HG03558 (cell line): Measurements from ENCODE around the gene KCTD11.
"Not testable (repeated sequence)": the region's sequence is repeated elsewhere in the genome, so short reads cannot be mapped to it uniquely, and the experiment has no call there.

ENCODE experiments used
- ATAC-seq: cut with Tn5 transposase; IDR thresholded peaks from one replicate; pipeline ENCODE4 v1.9.1; 2021; ENCODE audit warnings: moderate number of reproducible peaks; ENCODE audit not compliant: unreplicated experiment; ENCODE audit errors: extremely low read depth

The KCTD11 gene

GRCh38 chr17:7340179-7340578, 11.8 kb upstream of the KCTD11 start:
- no peak for ATAC-seq

- ATAC-seq = no peak
These were observed 10.1 kb upstream of the KCTD11 start for GRCh38 chr17:7341842-7342241.

- ATAC-seq = no peak
These were observed 8.7 kb upstream of the KCTD11 start for GRCh38 chr17:7343250-7343649.

DNA sequence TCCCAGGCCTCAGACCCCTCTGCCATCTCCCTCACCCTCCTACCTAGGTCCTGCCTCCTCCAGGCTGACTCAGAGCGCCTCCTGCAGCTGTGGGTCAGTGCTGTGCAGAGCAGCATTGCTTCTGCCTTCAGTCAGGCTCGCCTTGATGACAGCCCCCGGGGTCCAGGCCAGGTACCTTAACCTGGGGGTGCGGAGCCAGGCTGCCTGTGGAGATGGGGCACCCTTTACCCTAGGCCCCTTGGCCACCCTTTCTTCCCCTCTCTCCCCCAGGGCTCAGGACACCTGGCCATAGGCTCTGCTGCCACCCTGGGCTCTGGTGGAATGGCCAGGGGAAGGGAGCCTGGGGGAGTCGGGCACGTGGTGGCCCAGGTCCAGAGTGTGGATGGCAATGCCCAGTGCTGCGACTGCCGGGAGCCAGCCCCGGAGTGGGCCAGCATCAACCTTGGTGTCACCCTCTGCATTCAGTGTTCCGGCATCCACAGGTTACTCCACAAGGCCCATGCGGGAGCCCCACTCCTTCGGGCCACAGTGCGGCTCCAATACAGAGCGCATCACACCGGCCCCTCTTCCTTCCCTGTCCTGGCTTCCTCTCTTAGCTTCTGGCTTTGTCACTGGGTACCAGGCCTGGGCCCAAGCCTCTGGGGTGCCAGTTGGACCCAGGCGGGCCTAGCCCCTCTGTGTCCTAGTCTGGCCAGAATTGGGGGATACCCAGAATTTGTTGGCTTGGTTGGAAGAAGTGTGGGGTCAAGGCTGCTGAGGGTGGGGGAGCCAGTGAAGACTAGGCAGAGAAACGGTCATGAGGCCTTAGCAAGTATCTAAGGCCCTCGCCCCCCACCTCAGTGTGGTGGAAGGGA, 5.0 kb upstream of the KCTD11 start:
- no peak for ATAC-seq

DNA sequence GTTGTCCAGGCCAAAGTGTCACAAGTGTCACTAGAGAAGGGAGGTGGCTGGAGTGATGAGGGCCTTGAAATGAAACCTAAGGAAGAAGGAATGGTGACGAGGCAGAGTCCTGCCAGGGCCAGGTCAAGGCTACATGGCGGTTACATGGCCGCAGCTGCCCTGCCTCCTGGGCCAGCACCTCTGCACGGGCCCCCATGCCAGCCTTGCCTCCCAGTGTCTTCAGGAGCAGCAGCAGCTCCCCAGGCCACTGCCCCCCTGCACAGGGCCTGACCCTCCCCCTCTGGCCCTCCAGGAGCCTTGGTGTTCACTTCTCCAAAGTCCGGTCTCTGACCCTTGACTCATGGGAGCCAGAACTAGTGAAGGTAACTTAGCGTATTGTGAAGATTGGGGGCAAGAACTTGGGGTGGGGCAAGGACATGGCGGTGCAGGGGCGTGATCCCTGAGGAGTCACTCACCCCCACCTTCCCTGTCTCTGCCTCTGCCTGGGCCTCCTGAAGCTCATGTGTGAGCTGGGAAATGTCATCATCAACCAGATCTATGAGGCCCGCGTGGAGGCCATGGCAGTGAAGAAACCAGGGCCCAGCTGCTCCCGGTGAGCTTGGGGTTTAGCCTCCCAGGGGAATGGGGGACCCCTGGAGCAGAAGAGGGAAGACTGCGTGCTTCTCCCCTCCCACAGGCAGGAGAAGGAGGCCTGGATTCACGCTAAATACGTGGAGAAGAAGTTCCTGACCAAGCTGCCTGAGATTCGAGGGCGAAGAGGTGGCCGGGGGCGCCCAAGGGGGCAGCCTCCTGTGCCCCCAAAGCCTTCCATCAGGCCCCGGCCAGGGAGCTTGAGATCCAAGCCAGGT, 4.1 kb upstream of the KCTD11 start:
- no peak for ATAC-seq

DNA sequence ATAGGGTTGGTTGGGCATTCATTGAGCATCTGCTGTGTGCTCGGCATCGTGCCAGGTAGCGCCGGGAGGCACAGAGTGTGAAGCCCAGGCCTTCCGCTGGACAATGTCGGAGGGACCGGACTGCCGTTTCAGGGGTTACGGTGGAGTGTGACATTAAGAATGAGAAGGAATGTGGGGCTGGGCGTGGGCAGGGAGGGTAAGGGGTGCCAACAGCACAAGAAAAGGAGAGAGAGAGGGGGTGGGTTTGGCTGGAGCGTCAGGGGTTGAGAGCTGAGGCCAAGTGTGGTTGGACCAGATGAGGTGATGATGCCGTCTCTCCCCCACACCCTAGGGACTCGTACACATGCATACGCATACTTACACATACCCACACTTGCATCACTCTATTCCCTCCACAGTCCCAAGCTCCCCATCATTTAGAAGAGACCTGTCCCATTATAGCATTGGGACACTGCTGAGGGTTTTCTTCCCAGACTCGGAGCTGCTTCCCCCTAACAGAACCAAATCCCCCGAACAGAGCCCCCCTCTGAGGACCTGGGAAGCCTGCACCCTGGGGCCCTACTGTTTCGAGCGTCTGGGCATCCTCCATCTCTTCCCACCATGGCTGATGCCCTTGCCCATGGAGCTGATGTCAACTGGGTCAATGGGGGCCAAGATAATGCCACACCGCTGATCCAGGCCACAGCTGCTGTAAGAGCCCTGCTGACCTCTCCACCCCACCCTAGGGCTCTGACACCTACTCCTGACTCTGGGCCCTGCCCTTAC, 3.3 kb upstream of the KCTD11 start:
- ATAC-seq = no peak

DNA sequence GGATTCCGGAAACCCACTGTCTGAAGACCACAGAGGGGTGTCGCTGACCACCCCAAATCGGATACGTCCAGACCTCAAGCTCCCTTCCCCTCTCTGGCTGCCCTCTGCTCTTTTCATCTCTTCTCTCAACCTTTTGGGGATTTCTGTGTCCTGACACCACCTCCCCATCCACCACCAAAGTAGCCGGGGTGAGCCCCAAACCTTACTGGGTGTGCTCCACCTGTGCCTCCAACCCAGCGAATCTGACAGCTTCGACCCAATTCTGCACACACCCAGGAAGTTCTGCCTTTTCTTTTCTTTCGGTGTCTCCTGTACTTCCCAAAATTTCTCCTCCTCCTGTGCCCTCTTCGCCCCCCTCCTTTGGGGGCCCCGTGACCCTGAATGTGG, 534 bp downstream of the KCTD11 start:
- no peak for ATAC-seq

DNA sequence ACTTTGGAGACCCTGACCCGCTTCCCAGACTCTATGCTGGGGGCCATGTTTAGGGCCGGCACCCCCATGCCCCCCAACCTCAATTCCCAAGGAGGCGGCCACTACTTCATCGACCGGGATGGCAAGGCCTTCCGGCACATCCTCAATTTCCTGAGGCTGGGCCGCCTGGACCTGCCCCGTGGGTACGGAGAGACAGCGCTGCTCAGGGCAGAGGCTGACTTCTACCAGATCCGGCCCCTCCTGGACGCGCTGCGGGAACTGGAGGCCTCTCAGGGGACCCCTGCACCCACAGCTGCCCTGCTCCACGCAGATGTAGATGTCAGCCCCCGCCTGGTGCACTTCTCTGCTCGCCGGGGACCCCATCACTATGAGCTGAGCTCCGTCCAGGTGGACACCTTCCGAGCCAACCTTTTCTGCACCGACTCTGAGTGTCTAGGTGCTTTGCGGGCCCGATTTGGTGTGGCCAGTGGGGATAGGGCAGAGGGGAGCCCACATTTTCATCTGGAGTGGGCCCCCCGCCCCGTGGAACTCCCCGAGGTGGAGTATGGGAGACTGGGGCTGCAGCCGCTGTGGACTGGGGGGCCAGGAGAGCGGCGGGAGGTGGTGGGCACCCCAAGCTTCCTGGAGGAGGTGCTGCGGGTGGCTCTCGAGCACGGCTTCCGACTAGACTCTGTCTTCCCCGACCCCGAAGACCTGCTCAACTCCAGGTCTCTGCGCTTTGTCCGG, 1.1 kb downstream of the KCTD11 start:
- ATAC-seq = no peak

GRCh38 chr17:7354262-7354843, 2.4 kb downstream of the KCTD11 start:
- no peak for ATAC-seq

DNA sequence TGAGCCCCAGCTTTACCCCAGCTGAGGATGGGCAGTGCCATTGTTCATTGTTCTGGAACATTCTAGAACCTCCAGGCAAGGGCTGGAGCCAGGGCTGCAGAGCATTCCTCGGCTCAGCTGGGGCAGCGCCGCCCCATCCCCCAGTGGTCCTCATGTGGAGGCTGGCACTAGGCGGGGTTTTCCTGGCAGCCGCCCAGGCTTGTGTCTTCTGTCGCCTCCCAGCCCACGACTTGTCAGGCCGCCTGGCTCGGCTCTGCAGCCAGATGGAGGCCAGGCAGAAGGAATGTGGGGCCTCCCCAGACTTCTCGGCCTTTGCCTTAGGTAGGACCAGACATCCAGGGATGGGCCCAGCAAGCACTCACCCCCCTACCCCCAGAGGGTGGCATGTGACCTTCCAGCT, 3.1 kb downstream of the KCTD11 start, which contains the start of gene TMEM95:
TSS of gene TMEM95 (plus strand) at position 104 of the 400 bp plus-strand sequence. CDS start at position 153, 49 bp downstream.
- ATAC-seq = no peak

DNA sequence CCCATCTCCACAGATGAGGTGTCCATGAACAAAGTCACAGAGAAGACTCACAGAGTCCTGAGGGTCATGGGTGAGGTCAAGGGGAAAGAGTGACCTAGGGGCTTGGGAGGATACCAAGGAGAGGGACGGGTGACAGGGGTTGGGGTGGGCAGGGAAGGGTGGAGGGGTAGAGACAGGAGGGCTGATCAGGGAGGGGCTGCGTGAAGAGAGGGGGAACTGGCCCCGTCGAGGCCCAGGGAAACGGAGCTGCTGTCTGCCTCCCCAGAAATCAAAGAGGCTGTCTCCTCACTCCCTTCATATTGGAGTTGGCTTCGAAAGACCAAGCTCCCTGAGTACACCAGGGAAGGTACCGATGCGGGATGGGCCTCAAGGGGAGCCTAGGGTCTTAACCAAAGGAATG, 3.6 kb downstream of the KCTD11 start:
- ATAC-seq = no peak

DNA sequence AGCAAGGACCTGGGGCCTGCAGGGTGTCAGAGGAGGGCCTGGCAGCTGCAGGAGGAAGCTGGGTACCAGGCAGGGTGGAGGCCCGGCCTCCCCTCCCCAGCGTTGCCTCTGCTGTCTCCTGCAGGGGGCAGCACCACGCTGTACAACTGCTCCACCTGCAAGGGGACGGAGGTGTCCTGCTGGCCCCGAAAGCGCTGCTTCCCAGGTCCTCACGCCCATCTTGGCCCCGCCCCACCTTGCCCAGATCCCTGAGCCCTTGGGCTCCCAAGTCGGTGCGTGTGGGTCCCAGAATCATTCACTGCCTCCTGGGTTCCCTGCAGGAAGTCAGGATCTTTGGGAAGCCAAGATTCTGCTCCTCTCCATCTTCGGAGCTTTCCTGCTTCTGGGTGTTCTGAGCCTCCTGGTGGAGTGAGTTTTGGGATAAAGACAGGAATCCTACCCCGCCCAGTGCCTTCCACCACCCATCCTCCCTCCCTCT, 4.1 kb downstream of the KCTD11 start:
- no peak for ATAC-seq

DNA sequence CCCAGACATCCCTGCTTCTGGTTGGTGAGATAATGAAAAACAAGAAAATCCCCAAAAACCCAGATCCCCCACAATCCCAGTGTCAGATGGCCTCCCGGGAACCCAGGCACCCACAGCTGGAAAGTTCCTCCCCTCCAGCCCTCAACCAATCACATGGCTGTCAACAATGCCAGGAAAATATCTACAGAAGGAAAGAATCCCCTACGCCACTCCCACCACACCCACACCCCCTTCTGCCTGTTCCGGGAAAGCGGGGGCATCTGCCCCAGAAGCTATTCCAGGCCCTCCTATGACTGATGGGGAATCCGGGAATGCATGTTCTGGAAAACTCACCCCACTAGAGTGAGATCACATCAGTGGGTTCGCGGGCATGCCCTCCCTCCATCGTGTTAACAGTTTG, 4.8 kb downstream of the KCTD11 start:
- no peak for ATAC-seq

- no peak for ATAC-seq
These were observed 5.4 kb downstream of the KCTD11 start for GRCh38 chr17:7357381-7357780.

- ATAC-seq = no peak
These were observed 9.9 kb downstream of the KCTD11 start for GRCh38 chr17:7361906-7362305.

DNA sequence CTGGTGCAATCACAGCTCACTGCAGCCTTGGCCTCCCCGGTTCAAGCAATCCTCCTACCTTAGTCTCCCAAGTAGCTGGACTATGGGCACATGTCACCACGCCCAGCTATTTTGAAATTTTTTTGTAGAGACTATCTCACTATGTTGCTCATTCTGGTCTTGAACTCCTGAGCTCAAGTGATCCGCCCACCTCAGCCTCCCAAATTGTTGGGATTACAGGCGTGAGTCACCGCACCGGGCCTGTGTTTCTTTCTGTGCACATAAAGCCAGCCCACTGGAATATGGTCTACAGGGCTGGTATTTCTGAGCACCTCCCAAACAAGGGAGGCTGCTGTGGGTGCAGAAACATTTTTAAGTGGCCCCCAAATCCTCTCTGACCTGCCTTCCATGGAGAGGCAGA, 11.3 kb downstream of the KCTD11 start:
- ATAC-seq = no peak

- ATAC-seq = not testable (repeated sequence)
These were observed 14.0 kb downstream of the KCTD11 start for GRCh38 chr17:7365963-7366362.

- ATAC-seq = no peak
These were observed 15.1 kb downstream of the KCTD11 start for GRCh38 chr17:7367083-7367482.

DNA sequence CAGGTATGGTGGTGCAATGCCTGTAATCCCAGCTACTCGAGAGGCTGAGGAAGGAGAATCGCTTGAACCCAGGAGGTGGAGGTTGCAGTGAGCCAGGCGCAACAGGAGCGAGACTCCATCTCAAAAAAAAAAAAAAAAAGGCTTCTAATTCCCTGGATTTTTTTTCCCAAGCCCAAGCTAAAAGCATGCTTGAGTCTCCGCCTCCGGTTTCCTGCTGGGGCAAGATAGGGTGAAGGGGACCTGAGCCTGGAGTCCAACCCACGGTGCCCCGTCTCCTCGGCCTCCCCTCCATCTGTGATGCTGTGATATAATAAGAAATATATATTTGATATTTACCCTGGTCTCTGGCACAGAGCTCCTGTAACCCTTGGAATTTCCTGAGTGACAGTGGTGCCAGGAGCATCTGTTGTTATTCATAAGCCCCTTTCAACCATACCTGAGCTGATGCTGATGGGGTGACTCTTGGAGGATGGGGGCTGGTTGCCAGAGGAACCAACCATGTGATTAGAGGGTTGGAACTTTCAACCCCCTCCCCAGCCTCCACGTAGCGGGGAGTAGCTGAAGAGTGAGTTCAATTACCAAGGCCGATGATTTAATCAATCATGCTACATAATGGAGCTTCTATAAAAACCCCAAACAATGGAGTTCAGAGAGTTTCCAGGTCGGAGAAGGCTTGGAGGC, 16.1 kb downstream of the KCTD11 start:
- no peak for ATAC-seq
